ENCODE results near the gene RHOD.

GRCh38 chr11:67118801-67119584 is 62.3 kb downstream of the RHOD start, which contains the start of gene KDM2A:
- TF ChIP-seq CTCF (IDR thresholded peaks at IDR 0.05; ENCODE audit: insufficient read depth, low read length, poor library complexity, severe bottlenecking) (no peak), EZH2phosphoT487 (conservative IDR thresholded peaks at IDR 0.05; ENCODE audit: low read length) (no peak)

All from SU-DHL-6 (cell line).